ENCODE data around the gene DCST1.

Gene DCST1

GRCh38 chr1:155091071-155092051 is 57.7 kb downstream of the DCST1 start:
- peak; percentile 61 to 70 for DNase-seq (ENCODE audit: low read depth in 2 of 2)

- DNase-seq (ENCODE audit: low read depth in 2 of 2) = no peak
Measured at GRCh38 chr1:155092131-155092530, 58.5 kb downstream of the DCST1 start.

- no peak for DNase-seq (ENCODE audit: low read depth in 2 of 2)
Measured at GRCh38 chr1:155092641-155093040, 59.0 kb downstream of the DCST1 start.

GRCh38 chr1:155093911-155094621 is 60.4 kb downstream of the DCST1 start:
- no peak for DNase-seq (ENCODE audit: low read depth in 2 of 2)

GRCh38 chr1:155094622-155094948 is 61.0 kb downstream of the DCST1 start:
- DNase-seq (ENCODE audit: low read depth in 2 of 2) = no peak

GRCh38 chr1:155099331-155099730 is 65.7 kb downstream of the DCST1 start:
- DNase-seq (ENCODE audit: low read depth in 2 of 2) = no peak
